Colon (tissue), 2 donors: ENCODE results near the gene LRRC8B.
"Not testable (repeated sequence)": the region's sequence is repeated elsewhere in the genome, so short reads cannot be mapped to it uniquely, and the experiment has no call there.

Source experiments
- FAIRE-seq: peaks from 2 replicates; lab custom pipeline; 2012; peaks lifted over from hg19 to GRCh38; lab: Jason Lieb, UNC
- donor health status: control.
- donor health status: control.

Gene LRRC8B

DNA sequence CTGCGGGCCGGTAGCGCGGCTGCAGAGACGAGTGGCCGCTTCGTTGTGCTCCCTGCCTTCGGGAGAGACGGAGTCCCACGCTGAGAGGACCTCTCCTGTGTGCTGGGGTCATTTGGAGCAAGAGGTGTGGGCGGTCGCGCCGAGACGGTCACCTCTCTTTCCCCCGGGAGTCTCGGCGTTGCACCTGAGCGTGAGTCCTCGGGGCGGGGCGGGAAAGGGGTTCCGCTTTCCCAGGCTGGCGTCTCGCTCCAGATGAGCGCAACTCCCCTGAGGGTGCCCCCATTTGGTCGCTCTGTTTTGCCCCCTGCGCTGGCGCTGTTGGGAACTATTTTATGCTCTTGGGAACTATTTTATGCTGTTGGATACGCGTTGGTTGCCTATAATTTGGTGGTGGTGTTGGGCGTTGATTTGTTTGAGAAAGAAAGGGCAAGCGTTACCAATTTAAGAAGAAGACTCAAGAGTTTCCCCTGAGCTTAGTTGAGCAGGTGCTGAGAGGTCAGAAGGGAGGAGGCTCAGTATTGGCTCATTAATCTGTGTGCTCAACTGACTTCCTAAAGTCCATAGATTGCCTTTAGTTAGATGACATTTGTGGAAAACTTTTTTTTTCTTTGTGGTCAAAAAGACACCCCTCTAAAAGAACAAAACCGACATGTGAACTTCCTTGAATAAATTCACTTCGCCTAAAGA is 683 bp downstream of the LRRC8B start:
- FAIRE-seq: no peak

DNA sequence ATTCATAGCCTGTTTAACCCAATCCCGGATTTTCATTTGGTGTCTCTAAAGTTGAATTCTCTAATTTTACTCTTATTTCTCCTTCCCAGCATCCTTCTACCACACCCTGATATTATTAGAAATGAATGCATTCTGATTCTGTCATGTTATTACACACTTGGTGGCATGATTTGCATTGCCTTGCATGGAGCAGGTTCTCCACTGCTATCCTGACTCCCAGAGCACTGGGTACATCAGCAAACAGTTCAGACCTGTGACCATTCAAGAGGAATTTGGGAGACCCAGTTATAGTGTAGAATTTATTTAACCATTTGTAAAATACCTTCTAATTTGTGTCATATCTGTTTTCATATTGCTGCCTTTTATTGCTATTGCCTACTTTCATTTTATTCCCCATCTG is 2.6 kb downstream of the LRRC8B start:
- no peak for FAIRE-seq

DNA sequence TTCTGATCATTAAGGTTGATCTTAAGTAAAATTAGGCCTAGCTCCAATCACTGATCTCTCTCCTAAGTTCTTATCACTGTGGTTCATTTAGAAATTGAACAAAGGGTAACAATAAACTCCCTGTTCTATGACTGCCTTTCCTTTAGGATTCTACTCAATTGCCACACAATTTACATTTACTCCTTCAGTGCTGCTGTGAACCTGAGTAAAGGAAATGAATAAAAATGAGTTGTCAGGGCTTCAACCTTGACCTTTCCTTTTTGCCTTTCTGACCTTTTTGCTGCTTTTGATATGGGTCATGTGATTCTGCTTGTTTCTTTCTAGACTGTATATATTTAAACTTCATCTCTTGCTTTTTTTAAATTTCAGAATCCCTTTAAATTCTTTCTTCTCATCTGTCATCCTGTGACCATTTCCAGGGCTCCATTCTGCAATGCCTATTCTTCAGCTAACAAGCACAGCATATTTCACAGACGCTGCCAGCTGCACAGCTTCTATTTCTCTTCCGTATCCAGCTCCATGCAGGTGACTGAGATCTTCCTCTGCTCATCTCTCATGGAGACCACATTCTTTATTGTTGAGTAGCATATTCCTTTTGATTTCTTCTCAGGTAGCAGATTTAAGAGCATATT is 3.2 kb downstream of the LRRC8B start:
- no peak for FAIRE-seq

DNA sequence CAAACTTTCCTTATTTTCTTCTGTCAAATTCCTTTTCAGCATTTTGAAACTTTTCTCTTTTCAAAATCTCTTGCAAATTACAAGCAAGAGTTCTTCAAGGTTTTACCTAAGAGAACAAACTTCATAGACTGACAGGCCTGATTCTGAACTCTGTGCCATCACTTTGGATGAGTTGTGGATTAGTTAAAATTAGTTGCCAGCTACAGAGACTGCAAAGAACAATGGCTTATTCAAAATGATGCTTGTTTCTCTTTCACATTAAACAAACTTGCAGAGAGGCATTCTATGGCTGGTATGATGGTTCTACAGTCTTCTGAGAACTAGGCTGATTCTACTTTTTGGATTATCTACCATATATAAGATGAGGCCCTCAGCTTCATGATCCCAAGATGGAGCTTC is 3.8 kb downstream of the LRRC8B start:
- FAIRE-seq: no peak

DNA sequence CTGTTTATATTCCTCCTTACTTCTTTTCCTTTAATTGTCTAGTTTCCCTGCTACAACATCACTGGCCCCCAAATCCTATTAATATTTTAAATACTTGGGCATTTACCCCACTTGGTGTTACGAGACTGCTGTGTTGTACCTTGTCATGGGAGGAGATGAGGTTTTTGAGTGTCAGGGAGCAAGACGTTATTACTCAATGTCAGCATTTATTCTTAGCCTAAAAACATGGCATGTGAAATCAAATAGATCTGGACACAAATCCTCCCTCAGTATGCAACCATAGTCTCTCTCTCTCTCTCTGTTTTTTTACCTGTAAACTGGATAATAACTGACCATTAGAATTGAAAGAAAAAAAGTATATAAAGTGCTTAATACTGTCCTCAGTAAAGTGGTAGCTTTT is 4.6 kb downstream of the LRRC8B start:
- no peak for FAIRE-seq

DNA sequence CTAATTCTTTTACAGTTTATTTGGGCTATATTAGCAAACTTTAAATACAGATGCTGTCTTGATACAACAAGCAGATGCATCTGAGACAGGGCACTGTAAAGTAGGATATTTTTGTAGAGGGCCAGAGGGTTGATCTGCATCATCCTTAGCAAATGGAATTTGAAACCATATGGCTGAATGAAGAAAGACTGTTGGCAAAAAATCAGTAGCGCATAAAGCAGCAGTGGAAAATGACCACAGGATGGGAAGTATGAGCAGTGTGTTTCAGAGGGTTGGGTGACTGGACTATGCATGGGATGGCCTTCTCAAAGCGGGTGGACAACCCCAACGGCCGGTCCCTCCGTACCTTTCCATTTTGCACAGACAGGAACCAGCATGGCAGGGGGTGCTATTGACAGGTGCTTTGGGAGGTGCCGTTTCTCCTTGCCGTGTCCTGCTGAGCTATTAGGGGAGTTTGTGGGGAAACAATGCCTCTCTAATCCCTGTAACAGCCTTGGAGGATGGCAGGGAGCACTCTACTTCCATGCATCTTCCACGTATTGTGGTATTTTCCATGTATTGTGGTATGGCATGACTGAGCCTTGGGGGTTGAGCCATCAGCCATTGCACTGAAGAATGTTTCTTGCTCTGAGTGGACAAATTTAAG is 5.9 kb downstream of the LRRC8B start:
- no peak for FAIRE-seq

DNA sequence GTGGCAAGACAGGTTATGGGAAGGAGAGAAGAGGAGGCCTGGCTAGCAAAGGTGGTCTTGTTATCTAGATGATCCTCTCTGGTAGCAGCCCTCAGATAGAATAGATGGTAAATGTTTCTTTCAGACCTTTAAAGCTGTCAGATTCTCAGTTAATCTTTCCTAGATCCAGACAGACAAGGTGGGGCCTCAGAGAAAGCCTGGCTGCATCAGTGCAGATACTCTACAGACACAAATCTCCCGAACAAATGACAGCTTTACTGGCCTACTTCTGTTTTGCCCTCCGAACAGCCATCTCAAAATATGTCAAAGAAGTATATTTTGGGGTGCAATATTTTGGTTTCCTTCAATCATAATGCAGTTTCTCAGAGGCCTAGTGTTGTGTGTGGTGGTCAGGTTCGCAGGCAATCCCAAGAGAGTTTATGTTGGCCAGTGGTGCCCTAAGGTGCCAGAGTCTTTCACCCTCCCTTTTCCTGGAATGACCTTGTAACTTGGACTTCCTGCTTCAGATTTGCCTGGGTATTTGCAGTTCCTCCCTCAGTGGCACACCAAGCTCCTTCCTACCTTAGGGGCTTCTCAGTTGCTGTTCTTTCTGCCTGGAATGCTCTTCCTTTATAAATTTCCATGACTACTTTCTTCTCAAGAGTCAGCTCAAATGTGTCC is 7.0 kb downstream of the LRRC8B start:
- FAIRE-seq: no peak

DNA sequence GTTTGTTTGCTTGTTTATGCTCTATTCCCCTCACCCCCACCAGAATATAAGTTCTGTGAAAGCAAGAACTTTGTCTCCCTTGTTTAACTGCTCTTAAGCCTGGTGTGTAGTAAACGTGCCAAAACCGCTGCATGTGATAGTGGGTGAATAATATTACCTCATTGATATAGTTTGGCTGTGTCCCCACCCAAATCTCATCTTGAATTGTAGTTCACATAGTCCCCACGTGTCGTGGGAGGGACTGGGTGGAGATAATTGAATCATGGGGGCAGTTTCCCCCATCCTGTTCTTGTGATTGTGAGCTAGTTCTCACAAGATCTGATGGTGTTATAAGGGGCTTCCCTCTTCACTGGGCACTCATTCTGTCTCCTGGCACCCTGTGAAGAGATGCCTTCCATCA is 7.6 kb downstream of the LRRC8B start:
- FAIRE-seq: no peak

DNA sequence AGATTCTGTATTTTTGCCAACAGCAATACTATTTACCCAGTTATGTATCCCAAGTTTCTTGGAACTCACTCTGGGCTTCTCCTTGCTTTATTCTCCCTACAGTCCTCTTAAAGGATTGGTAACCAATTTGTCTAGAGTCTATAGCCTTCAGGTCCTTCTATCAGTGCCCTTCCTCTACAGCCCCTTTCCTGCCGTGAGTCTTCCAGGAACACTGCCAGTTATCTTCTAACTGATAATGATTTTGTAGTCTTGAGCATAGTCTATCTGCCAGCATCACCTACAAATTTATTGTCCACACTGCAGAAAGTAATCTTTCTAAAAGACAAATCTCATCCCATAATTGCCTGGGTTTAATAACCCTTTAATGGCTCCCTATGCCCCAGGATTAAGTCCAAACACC is 8.2 kb downstream of the LRRC8B start:
- FAIRE-seq: no peak

DNA sequence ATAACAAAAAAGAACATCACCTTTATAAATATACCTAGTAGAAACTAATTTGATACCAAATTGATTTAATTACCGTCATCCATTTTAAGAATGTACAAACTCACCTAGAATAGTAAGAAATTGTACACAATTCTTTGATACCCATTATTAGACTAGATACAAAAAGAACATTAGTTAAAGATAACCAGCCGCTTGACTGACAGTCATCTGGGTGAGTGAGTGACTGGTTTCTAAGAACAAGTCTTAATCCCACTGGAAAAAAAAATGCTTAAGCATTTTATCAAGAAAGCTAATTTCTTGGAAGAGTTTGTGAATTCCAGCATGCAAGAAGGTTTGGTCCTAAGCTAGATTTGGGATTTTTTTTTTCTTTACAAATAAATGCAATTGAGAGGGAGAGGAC is 10.9 kb downstream of the LRRC8B start:
- no peak for FAIRE-seq

DNA sequence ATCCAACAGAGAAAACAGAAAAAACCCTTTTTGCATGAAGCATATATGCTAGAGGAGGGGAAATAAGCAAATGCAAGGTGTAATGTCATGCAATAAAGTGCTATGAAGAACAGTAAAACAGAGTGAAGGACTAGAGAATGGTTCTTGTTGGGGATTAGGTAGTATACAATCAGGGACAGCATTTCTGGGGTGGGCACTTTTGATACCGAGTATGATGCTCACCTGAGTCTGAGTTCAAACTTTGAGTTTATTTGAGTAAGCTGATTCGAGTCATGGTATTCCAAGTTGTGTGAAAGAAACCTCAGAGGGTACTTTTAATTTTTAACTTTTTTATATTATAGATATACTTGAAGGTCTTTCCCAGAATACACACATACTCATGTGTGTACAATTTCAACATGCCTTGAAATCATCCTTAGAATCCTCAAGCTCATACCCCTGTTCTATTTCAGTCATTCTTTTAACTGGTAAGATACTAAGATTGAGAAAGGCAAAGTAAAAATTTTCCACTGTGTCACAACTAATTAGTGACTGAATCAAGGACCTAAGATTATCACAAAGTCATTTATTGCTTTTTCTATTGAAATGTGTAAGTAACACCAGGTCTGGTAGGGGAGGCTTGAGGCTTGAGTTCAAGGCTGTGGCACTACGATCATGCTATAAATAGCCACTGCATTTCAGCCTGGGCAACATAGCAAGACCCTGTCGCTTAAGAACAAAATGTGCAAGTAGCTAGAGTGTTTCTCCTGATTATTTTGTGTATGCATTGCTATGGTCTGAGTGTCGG is 12.1 kb downstream of the LRRC8B start:
- FAIRE-seq: no peak

DNA sequence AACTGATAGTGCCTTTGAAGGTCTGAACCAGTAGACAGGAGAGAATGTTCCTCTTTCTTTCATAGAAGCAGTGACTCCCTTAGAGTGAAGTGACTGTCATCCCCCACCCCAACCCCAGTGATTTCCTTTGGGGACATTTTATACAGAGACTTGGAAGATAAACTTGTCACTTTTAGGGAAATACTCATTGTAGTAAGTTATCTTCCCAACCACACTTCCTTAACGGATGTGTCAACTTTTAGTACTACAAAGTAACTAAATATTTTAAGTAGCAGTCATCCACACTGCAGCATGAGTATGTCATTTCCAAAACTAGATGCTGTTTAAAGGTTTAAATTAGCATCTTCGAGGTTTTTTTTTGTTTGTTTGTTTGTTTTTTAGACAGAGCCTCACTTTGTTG is 13.7 kb downstream of the LRRC8B start:
- FAIRE-seq: no peak

DNA sequence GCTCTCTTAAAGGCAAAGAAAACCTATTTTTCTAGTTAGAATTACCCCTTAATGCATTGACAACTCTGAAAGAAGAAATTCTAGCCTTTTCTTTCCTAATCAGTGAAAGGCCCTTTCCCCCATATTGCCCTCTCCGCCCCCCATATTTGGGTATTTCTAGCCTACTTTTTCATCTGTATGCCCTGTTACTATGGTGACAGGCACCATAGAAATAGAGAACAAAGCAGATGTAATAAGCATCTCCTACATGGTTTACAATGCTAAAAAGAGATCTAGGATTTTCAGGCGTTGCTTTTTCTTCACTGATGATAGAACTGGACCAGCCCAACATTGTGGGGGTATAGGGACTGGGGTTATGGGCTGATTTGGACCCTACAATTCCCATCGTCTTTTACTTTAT is 14.5 kb downstream of the LRRC8B start:
- FAIRE-seq: no peak

DNA sequence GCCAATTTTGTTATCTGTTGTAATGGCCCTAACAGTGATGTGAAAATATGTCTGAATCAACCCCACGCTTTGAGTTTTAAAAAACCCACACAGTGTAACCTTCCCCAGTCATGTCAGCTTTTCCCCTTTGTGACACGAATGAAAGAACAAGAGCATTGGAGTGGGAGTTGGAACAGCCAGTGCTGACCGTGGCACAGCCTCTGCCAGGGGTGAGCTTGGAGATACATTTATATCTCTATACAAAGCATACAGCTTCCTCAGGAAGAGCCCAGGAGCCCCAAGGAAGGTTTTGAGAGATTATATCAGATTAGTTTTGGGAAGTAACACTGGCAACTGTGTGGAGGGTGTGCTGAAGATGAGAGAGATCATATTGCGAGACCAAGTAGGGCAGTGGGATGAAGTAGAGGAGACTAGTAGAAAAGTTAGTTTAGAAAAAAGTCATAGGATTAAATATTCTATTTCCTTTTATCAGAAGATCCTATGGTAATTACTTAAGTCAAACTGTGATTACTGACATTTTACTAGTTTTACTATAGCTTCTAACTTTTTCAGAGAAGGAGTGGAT is 15.9 kb downstream of the LRRC8B start:
- FAIRE-seq: no peak

DNA sequence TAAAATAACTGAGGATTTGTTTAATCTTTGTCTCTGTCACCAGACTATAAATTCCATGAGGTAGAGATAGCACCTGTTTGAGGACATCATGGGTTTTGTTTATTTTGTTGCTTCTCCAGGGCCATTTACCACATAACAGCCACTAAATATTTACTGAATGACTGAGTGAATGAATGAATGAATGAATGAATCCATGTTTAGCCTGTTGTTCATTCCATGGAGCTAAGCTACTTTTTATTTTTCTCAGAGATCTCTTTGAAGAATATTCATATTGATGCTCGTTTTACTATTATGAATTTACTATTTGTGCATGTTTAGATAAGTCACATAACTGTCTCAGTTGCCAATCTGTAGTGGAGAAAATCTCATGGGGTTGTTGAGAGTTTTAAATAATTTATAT is 17.7 kb downstream of the LRRC8B start:
- FAIRE-seq: no peak

DNA sequence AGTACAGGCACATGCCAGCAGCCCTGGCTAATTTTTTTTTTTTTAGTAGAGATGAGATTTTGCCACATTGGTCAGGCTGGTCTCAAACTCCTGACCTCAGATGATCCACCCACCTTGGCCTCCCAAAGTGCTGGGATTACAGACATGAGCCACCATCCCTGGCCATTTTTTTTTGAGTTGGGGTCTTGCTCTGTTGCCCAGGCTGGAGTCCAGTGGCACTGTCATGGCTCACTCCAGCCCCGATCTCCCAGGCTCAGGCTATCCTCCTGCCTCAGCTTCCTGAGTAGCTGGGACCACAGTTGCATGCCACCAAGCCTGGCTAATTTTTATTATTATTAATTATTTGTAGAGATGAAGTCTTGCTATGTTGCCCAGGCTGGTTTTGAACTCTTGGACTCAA is 19.0 kb downstream of the LRRC8B start:
- FAIRE-seq: not testable (repeated sequence)

DNA sequence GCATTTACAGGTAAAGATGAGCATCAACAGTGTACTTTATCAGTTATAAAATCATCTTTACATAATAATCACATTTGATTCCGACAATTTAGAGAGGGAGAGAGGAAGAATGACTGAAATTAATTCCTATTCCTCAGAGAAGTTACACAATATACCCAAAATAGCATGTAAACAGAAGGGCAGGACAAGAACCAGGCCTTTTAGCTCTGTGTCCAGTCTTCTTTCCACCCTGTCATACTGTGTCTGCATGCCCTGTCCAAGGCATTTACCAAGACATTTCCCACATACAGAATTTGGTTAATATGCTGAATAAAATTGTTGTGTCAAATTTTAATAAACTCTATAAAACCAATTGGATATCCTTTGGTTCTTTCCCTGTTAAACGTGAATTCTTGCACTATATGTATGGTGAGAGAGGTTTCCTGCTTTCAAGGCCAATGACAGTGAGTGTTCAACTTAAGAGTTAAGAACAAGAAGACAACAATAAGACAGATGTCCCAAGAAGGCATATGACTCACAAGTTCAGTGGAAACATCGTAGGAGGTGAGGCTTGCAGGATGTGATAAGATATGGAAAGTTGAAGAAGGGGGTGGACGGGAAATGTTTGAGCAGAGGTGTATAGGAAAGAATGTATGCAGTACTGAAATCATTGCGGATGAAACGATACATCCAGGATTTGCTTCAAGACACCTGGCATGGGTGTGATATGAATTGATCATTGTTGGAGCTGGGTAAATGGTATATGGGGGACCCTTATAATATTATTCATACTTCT is 20.8 kb downstream of the LRRC8B start:
- no peak for FAIRE-seq

DNA sequence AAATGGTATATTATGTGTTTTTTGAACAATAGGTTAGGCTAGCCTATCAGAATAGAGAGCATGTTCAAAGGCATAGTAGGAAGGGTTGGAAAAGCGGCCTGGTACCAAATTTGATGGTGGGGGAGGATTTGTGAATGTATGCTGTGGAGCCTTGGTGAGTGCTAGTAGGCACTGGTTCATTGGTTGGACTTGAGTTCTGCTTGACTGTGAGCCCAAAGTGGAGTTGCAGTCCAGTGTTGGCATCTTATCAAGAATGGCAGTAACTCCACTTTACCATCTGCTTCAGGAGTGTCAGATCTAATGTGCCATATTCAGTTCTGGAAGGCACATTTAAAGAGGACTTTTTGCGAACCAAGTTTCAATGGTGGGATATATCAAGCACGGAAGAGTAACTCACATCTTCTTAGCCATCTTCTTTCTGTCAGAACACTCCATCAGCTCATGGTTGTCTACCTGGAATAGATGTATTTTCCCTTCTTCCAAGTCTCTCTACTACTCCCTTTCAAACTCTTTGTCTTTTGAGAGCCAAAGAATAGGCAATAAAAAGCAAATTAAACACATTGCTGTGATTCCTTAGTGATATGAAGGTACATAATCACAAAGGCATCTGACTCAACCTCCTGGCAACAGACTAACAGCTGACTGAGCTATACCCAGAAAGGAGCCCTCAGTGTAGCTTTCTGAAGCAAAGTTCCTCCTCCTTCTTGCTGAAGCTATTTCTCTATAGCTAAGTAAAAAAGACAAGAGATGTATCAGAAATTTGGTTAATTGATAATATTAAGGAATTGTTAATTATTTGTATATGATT is 21.7 kb downstream of the LRRC8B start:
- FAIRE-seq: no peak

DNA sequence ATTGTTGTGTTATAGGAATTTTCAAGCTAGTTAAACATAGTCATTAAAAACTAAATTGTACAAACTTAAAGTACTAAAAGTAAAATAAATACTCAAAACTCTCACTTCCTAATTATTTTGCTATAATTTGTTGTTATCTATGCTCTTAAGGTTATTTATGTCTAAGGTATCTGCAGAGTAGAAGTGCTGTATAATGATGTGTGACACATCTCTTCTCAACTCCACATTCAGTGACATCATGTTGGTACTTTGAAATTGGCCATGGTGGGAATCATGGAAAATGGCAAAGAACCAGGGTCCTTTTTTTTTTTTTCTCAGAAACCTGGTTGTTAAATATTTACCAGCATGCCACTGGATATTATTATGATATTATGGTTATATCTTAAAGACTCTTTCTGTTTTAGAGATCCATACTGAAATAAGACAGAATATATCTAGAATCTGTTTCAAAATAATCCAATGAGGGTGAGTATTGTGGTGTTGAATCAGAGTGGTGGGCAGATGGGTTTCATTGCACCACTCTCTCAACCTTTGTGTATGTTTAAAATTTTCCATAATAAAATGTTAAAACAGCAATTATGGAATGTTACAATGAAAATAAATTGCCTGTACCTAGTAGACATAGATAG is 22.4 kb downstream of the LRRC8B start:
- no peak for FAIRE-seq

DNA sequence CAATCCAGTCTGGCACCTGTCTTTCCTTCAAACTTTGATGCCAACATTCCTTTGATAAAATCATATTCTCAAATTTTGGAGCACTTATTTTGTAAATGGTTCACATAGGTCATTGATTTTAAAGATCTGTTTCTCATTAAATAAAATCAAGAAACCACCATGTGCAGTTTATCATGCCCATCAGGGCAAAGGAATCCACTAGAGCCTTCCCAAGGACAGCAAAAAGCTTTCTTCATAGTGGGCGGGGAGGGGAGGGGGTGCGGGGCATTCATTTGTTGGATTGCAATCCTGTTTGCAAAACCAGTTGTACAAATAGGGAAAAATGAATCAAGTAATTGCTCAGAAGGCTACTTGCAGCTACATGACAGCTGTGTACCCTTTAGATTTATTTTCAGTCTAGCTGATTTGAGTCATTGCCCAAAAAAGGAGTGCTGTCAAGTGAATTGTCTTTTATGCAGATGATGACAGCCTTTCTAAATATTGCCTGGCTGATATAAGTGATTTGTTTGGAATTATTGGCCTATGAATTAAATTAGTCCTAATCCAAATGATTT is 23.0 kb downstream of the LRRC8B start:
- FAIRE-seq: no peak
